Transverse colon (tissue), 3 donors: Measurements from ENCODE around the gene CYSTM1.

Experiments
- CTCF ChIP-seq, 5 experiments: fragments of 200-600 bp in 3 of 5; fragments of 450-650 bp in 2 of 5; sonication (generic) in 3 of 5; IDR thresholded peaks; 1 replicate in 2 of 5; 2 replicates in 3 of 5; pipeline ENCODE4 v1.5.1; 2016 to 2017; ENCODE audit warnings: antibody characterized with exemption in 5 of 5, inconsistent platforms in 3 of 5, mild to moderate bottlenecking in 2 of 5, moderate library complexity in 1 of 5
- POLR2A ChIP-seq: fragments of 450-650 bp; IDR thresholded peaks from one replicate; pipeline ENCODE4 v1.6.1; 2016; ENCODE audit warnings: antibody characterized with exemption, mild to moderate bottlenecking, moderate library complexity

- TF ChIP-seq CTCF (IDR thresholded peaks at IDR 0.05) (no peak), POLR2A (no peak)
Observed at GRCh38 chr5:140192715-140193430, 17.9 kb downstream of the CYSTM1 start.
